Heart left ventricle (tissue), 16 donors: ENCODE results near the gene C1orf21. TPM values are rescaled to one million over a fixed set of nuclear protein-coding genes. Genes with fewer than 3 reads are reported as not detected.

Source experiments
- ATAC-seq, 4 donors: fragments of 200-7000 bp; cut with Tn5 transposase; one replicate each; pipeline ENCODE4 v1.9.1; 2020 to 2022; ENCODE audit warnings: moderate library complexity in 4 of 4, mild to moderate bottlenecking in 3 of 4, moderate number of reproducible peaks in 1 of 4
- DNase-seq, 5 donors: peaks; one replicate each; pipeline ENCODE4 v3.0.0-alpha.2; 2020
- H3K27ac ChIP-seq, 12 donors: fragments of 200-600 bp; sonication (generic) in 4 of 12; one replicate each; pipeline versions ENCODE4 v1.5.0 to v1.8.0; 2016 to 2022; ENCODE audit warnings: mild to moderate bottlenecking in 2 of 12
- H3K27me3 ChIP-seq, 9 donors: fragments of 200-600 bp; sonication (generic) in 2 of 9; one replicate each; pipeline versions ENCODE4 v1.5.1 to v1.8.0; 2016 to 2022; ENCODE audit warnings: mild to moderate bottlenecking in 3 of 9
- H3K36me3 ChIP-seq, 9 donors: fragments of 200-600 bp; sonication (generic) in 2 of 9; one replicate each; pipeline versions ENCODE4 v1.5.0 to v1.8.0; 2018 to 2022; ENCODE audit warnings: mild to moderate bottlenecking in 2 of 9
- H3K4me1 ChIP-seq, 12 donors: fragments of 200-600 bp; sonication (generic) in 4 of 12; one replicate each; pipeline versions ENCODE4 v1.5.0 to v1.8.0; 2016 to 2022; ENCODE audit warnings: mild to moderate bottlenecking in 3 of 12
- H3K4me3 ChIP-seq, 12 donors: fragments of 200-600 bp; sonication (generic) in 4 of 12; one replicate each; pipeline versions ENCODE4 v1.5.0 to v1.8.0; 2017 to 2022; ENCODE audit warnings: mild to moderate bottlenecking in 9 of 12, moderate library complexity in 4 of 12
- H3K9me3 ChIP-seq, 12 donors: fragments of 200-600 bp; sonication (generic) in 4 of 12; one replicate each; pipeline versions ENCODE4 v1.5.0 to v1.8.0; 2016 to 2022; ENCODE audit warnings: mild to moderate bottlenecking in 1 of 12
- POLR2A ChIP-seq, 2 donors: fragments of 450-650 bp; IDR thresholded peaks; one replicate each; pipeline ENCODE4 v1.6.1; 2017; ENCODE audit warnings: antibody characterized with exemption in 2 of 2, mild to moderate bottlenecking in 2 of 2, moderate library complexity in 2 of 2
- WGBS, 4 donors: extraction: QIAGEN DNeasy Blood & Tissue Kit in 2 of 4; methylation state at CpG; one replicate each; pipeline versions ENCODE4 v1.1.5 to v1.1.7; 2013 to 2018; 5-methylcytosine and 5-hydroxymethylcytosine counted together
- intact Hi-C, 10 donors: fragments of 100-400 bp; cut with DNase I; formaldehyde crosslinking; loops; one replicate each; pipeline versions ENCODE4 v1.11.1 to v1.14.2; 2022
- polyA plus RNA-seq, 2 donors: library from polyadenylated mRNA; stranded (reverse); fragments of 200-250 nt; gene quantifications; one replicate each; pipeline ENCODE4 v1.2.3, GENCODE V29; 2013
- total RNA-seq, 9 donors: library from RNA; depleted of rRNA in 2 of 9; stranded (reverse); fragments of >200 nt in 2 of 9; fragmentation: NEBNext Ultra II Directional in 3 of 9; extraction: Animal tissue kit (Norgen Biotek cat#: 25700) in 3 of 9; gene quantifications; one replicate each; pipeline versions ENCODE4 v1.1.0 to v1.2.4, GENCODE V29; 2016 to 2023
- TF ChIP-seq, protein P1 (sequence below), 12 donors: fragments of 200-600 bp; sonication (generic) in 4 of 12; IDR thresholded peaks; one replicate each; pipeline versions ENCODE4 v1.5.0 to v1.8.0; 2018 to 2022; ENCODE audit warnings: antibody characterized with exemption in 12 of 12, mild to moderate bottlenecking in 5 of 12
- donor health status: ischemic (EF 13 %, LVEDD 7.1; RV severe dilation, severe dysfunction).
- donor health status: healthy with polysubstance abuse.
- donor health status: DM: no; HTN: yes; CAD: no.
- donor health status: DM: no; HTN: no; CAD: no.
- donor health status: ischemic (EF 25% LVEDD 6.9; RV normal size, moderate dysfunction).
- donor health status: ischemic (EF 25% LVEDD 5.7; RV mildly dilated, moderate dysfunction).
- donor health status: healthy.
- donor health status: DM: yes; HTN: yes; CAD: no.
- donor health status: ischemic (EF 35%, LVEDD 5.7; RV mildly dilated, moderate dysfunction).
- donor health status: nonischemic (EF 11% LVEDD 7.7; RV severe dilation, severe dysfunction).
- donor health status: DM: yes; HTN: yes; CAD: no.
- donor health status: PGD.
- donor health status: ischemic (EF 29% LVEDD 5.4; RV normal size, mild dysfunction).
- donor health status: nonischemic (EF 23%, LVEDD 6.1; RV moderate dilation, normal function).

Gene C1orf21
- total and polyA plus RNA-seq, 11 donors = 32.0 to 81.3 (median 68.4) TPM

GRCh38 chr1:184502161-184502560 is 115.3 kb downstream of the C1orf21 start:
- ATAC-seq (no peak), DNase-seq (no peak)
- no peaks in the 10 kb centered on the region for H3K9me3 ChIP-seq
- no peak for TF ChIP-seq POLR2A (IDR thresholded peaks at IDR 0.05)
- TF ChIP-seq, protein P1, sequence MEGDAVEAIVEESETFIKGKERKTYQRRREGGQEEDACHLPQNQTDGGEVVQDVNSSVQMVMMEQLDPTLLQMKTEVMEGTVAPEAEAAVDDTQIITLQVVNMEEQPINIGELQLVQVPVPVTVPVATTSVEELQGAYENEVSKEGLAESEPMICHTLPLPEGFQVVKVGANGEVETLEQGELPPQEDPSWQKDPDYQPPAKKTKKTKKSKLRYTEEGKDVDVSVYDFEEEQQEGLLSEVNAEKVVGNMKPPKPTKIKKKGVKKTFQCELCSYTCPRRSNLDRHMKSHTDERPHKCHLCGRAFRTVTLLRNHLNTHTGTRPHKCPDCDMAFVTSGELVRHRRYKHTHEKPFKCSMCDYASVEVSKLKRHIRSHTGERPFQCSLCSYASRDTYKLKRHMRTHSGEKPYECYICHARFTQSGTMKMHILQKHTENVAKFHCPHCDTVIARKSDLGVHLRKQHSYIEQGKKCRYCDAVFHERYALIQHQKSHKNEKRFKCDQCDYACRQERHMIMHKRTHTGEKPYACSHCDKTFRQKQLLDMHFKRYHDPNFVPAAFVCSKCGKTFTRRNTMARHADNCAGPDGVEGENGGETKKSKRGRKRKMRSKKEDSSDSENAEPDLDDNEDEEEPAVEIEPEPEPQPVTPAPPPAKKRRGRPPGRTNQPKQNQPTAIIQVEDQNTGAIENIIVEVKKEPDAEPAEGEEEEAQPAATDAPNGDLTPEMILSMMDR (IDR thresholded peaks at IDR 0.05) = no peak
- H3K27ac ChIP-seq = no peak overlapping the region
- no peaks in the 10 kb centered on the region for H3K36me3 ChIP-seq
- H3K27me3 ChIP-seq = no peaks in the 10 kb centered on the region
- peaks cover 6 to 80% (median 41%) of the 10 kb centered on the region in 12 donors for H3K4me1 ChIP-seq
- intact Hi-C loops = loop anchor here in 1 of 10 donors (5.0 kb wide), 1 partner anchor 55 kb away; no protein-coding TSS in a partner anchor
- no peak overlapping the region for H3K4me3 ChIP-seq
- 91 to 94% (median 92%) methylated on average over 6 of the region's 6 CpGs for WGBS, 4 donors

DNA sequence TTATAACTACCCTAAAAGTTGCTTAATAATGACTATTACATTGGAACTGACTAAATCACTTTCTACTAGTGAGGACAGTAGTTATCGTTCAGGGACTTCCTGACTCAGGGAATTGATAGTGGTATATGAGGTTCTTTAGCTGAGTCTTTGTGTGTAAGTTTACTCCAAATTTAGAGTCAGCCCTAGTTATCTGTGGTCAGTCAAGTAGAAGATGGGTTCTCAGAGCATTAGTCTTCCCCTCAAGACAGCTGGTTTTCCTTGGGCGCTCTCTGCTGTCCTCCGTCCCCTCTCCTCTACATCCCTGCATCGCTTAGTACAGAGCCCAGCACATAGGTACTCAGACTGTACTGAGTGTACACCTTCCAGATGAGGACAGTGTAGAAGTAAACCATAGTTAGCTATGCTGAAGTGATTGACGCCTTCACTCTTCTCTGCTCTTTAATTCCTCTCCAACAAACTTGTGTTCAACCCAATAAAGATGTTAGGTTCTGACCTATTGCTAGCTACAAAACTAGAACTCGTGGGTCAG is 116.5 kb downstream of the C1orf21 start:
- Histone ChIP-seq H3K4me3 (no peak overlapping the region), H3K27ac (peak overlapping the region; percentile 6 to 70 (median 48)), H3K36me3 (no peaks in the 10 kb centered on the region), H3K27me3 (no peaks in the 10 kb centered on the region), H3K9me3 (no peaks in the 10 kb centered on the region), H3K4me1 (peaks cover 11 to 82% (median 52%) of the 10 kb centered on the region in 12 donors)
- WGBS, 4 donors = 83 to 91% (median 86%) methylated on average over 6 of the region's 6 CpGs
- no peak for TF ChIP-seq POLR2A (IDR thresholded peaks at IDR 0.05)
- TF ChIP-seq, protein P1 (IDR thresholded peaks at IDR 0.05) = no peak
- intact Hi-C loops = loop anchor here in 1 of 10 donors (5.0 kb wide), 1 partner anchor 54 kb away; no protein-coding TSS in a partner anchor
- DNase-seq = no peak
- peak in 2 of 4 donors; percentile 32 to 43 for ATAC-seq

DNA sequence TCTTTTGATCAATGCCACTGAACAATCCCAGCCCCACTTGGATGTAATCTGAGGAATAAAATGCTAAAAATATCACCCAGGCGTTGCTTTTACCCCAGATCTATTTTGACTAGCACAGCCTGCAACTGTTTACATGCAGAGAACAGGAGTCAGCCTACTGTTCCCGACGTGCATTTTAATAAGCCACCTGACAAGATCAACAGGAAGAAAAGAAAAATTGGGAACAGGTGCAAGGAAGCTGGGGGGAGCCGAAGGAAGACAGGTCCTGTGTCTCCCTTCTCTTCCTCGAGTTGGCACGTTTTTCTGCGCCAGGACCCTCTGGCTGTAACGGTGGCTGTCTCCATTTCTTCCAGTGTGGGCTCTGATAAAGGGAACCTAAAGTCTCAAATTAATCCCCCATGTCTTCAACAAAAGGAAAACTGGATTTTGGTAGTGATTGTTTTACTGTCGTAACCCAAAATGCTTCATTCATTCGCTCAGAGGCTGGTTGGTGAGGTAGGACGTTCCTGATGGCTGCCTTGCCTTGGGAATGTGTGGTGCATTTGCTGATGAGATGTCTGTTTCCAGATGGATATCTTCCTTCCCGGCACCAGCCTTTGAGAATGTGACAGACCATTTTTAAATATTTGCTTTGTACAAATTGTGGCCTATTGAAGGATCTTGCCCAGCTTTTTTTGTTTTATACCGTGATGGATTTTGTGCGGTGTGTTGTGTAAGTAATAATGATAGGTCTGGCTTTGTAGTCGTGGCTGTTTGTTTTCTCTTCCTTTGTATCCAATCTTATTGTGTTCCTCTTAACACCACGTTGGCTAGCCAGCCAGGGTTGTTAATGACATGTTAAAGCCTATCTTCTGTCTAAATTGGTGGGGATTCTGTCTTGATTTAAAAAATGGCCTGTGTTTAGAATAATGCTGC is 117.5 kb downstream of the C1orf21 start:
- ATAC-seq (peak; percentile 54 to 75 (median 63)), DNase-seq (no peak)
- 40 to 54% (median 46%) methylated on average over 16 of the region's 16 CpGs for WGBS, 4 donors
- TF ChIP-seq POLR2A (IDR thresholded peaks at IDR 0.05) = no peak
- TF ChIP-seq, protein P1 (IDR thresholded peaks at IDR 0.05) = no peak
- Histone ChIP-seq H3K27me3 (no peaks in the 10 kb centered on the region), H3K4me3 (peak overlapping the region in 7 of 12 donors; percentile 4 to 25 (median 18)), H3K36me3 (peaks cover 0 to under 1% (median 0%) of the 10 kb centered on the region in 9 donors), H3K27ac (peak overlapping the region; percentile 6 to 70 (median 48)), H3K9me3 (no peaks in the 10 kb centered on the region), H3K4me1 (peaks cover 11 to 82% (median 52%) of the 10 kb centered on the region in 12 donors)
- intact Hi-C loops = loop anchor here in 1 of 10 donors (5.0 kb wide), 1 partner anchor 53 kb away; no protein-coding TSS in a partner anchor

- no peaks in the 10 kb centered on the region for H3K27me3 ChIP-seq
- DNase-seq = no peak
- H3K9me3 ChIP-seq = no peaks in the 10 kb centered on the region
- ATAC-seq = peak in 2 of 4 donors; percentile 34 to 48
- peak overlapping the region in 9 of 12 donors; percentile 27 to 70 (median 54) for H3K27ac ChIP-seq
- H3K36me3 ChIP-seq = peaks cover 0 to 7% (median 3%) of the 10 kb centered on the region in 9 donors
- 59 to 87% (median 75%) methylated on average over 1 of the region's 1 CpG for WGBS, 4 donors
- H3K4me1 ChIP-seq = peaks cover 11 to 77% (median 48%) of the 10 kb centered on the region in 12 donors
- no peak overlapping the region for H3K4me3 ChIP-seq
- intact Hi-C loops = loop anchor here in 2 of 10 donors (5.0 kb wide), 2 partner anchors 42 to 52 kb away; no protein-coding TSS in a partner anchor
- TF ChIP-seq POLR2A (IDR thresholded peaks at IDR 0.05) = no peak
- TF ChIP-seq, protein P1 (IDR thresholded peaks at IDR 0.05) = no peak
Observed at GRCh38 chr1:184504955-184505338, 118.1 kb downstream of the C1orf21 start.
